ENCODE measurements around the gene POLR2L. TPM values are rescaled to one million over a fixed set of nuclear protein-coding genes. Genes with fewer than 3 reads are reported as not detected.

POLR2L gene
- polyA plus RNA-seq, 1 of the 3 experiments (the other 2 are of a cell fraction) = 540 TPM

DNA sequence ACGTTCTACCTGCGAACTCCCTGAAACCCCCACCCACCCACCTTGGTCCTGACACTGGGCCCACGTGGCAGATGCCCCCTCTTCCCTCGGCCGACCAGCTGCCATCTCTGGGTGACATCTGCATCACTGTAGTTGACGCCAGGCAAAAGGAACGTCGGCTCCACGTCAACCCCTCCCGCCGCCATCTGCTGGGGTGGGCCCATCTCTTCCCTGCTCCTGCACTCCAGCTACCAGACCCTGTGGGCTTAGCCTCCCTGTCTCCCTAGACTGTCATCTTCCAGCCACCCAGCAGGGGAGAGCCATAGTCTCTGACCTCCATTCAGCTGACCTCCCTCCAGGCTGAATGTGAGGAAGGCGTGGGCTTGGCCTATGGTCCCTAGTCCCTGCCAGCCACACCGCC lies 46.9 kb upstream of the POLR2L start:
- no peaks in the 10 kb centered on the region for H3K27me3 ChIP-seq (ENCODE audit: insufficient read depth)
- no peak overlapping the region for H3K9ac ChIP-seq
- H2AFZ ChIP-seq (ENCODE audit: low read depth) = no peak overlapping the region
- peaks cover 0 to 7% of the 10 kb centered on the region in 2 experiments for H3K36me3 ChIP-seq (replicated peaks in 1 of 2; ENCODE audit: control insufficient read depth in 1 of 2, insufficient read depth in 2 of 2, low read length in 1 of 2)
- no peaks in the 10 kb centered on the region for H3K79me2 ChIP-seq (ENCODE audit: insufficient read depth)
- H3K9me2 ChIP-seq = no peaks in the 10 kb centered on the region
- TF ChIP-seq JUND (IDR thresholded peaks at IDR 0.05) = no peak
- no peak for TF ChIP-seq RXRA (IDR thresholded peaks at IDR 0.05; ENCODE audit: borderline replicate concordance, low read depth)
- no peak for TF ChIP-seq TAF1 (IDR thresholded peaks at IDR 0.05; ENCODE audit: borderline replicate concordance, low read depth, low read length)
- TF ChIP-seq, protein P1, sequence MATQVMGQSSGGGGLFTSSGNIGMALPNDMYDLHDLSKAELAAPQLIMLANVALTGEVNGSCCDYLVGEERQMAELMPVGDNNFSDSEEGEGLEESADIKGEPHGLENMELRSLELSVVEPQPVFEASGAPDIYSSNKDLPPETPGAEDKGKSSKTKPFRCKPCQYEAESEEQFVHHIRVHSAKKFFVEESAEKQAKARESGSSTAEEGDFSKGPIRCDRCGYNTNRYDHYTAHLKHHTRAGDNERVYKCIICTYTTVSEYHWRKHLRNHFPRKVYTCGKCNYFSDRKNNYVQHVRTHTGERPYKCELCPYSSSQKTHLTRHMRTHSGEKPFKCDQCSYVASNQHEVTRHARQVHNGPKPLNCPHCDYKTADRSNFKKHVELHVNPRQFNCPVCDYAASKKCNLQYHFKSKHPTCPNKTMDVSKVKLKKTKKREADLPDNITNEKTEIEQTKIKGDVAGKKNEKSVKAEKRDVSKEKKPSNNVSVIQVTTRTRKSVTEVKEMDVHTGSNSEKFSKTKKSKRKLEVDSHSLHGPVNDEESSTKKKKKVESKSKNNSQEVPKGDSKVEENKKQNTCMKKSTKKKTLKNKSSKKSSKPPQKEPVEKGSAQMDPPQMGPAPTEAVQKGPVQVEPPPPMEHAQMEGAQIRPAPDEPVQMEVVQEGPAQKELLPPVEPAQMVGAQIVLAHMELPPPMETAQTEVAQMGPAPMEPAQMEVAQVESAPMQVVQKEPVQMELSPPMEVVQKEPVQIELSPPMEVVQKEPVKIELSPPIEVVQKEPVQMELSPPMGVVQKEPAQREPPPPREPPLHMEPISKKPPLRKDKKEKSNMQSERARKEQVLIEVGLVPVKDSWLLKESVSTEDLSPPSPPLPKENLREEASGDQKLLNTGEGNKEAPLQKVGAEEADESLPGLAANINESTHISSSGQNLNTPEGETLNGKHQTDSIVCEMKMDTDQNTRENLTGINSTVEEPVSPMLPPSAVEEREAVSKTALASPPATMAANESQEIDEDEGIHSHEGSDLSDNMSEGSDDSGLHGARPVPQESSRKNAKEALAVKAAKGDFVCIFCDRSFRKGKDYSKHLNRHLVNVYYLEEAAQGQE (IDR thresholded peaks at IDR 0.05; ENCODE audit: low read depth, low read length) = no peak
- TF ChIP-seq ELF1 (IDR thresholded peaks at IDR 0.05) = no peak
- no peak for TF ChIP-seq GATA2 (CRISPR knock-in tag; IDR thresholded peaks at IDR 0.05)
- TF ChIP-seq NRF1 (IDR thresholded peaks at IDR 0.05; ENCODE audit: low read depth, low read length) = no peak
- no peak for TF ChIP-seq MEF2A (IDR thresholded peaks at IDR 0.05; ENCODE audit: borderline replicate concordance, low read depth)
- no peak for TF ChIP-seq FOXJ3 (CRISPR knock-in tag; IDR thresholded peaks at IDR 0.05)
- TF ChIP-seq, protein P2, sequence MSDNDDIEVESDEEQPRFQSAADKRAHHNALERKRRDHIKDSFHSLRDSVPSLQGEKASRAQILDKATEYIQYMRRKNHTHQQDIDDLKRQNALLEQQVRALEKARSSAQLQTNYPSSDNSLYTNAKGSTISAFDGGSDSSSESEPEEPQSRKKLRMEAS (IDR thresholded peaks at IDR 0.05; ENCODE audit: low read depth) = no peak
- no peak for TF ChIP-seq RAD21 (IDR thresholded peaks at IDR 0.05; ENCODE audit: low read length)
- no peaks in the 10 kb centered on the region for H3F3A ChIP-seq (replicated peaks; ENCODE audit: insufficient read depth)
- no peaks in the 10 kb centered on the region for H3K9me3 ChIP-seq
- ChIA-PET POLR2A (interaction anchor here (0.6 kb wide), 1 partner anchor 504 kb away, joined by 3 read pairs; no protein-coding TSS in a partner anchor), CTCF (interaction anchor here (0.7 to 1.8 kb wide), 3 partner anchors 38 to 56 kb away, joined by 3 to 5 read pairs (median 3); partner anchors contain the start of gene CD151)
- peaks cover 0 to 24% of the 10 kb centered on the region in 2 experiments; a peak in 1 of 4 replicates for H3K4me1 ChIP-seq (ENCODE audit: control insufficient read depth in 1 of 2, insufficient read depth in 2 of 2, low read depth in 1 of 2, low read length in 1 of 2)
- no peak overlapping the region for H3K27ac ChIP-seq (ENCODE audit: low read depth in 2 of 2, low read length in 1 of 2)
- H4K20me1 ChIP-seq (ENCODE audit: insufficient read depth) = no peaks in the 10 kb centered on the region
- H3K4me3 ChIP-seq (ENCODE audit: low read depth in 2 of 2, low read length in 1 of 2) = no peak overlapping the region
- no peak overlapping the region for H3K4me2 ChIP-seq
- no peak for DNase-seq
- WGBS (ENCODE audit: low lambda C conversion rate) = 91% methylated on average over 11 of the region's 13 CpGs

DNA sequence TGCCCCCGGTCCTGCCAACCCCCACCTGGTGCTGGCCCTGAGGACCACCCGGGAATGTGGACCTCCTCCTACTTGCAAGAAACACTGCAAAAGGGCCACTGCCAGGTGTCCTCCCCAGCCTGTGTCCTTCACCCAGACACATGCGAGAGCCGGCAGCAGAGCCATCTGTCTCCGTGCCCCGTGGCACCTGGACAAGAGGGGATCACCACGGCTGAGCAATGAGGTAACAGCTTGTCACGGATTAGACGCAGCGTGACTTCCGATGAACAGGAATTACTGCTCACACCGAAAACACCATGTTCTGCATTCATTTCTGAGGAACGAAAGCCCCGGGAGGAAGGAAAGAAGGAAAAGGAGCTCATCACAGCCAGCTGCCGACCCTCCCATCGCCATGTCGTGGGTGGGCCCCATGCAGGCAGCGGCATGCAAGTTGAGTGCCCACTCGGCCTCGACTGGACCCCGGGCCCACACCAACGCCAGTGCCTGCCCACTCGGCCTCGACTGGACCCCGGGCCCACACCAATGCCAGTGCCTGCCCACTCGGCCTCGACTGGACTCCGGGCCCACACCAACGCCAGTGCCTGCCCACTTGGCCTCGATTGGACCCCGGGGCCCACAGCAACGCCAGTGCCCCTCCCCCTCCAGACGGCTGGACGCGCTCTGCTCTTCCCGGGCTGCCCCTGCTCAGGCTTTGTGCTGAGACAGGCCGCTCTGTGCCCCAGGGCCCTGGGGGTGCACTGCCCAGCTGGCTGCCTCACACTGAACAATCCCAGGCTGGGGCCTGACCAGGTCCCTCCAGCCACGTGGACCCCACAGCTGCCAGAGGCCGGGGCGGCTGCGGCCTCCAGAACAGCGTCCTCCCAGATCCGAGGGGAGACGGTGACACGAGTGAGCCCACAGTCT lies 46.2 kb upstream of the POLR2L start:
- H3K27me3 ChIP-seq (ENCODE audit: insufficient read depth) = no peaks in the 10 kb centered on the region
- no peaks in the 10 kb centered on the region for H3F3A ChIP-seq (replicated peaks; ENCODE audit: insufficient read depth)
- no peak overlapping the region for H3K4me2 ChIP-seq
- H3K27ac ChIP-seq (ENCODE audit: low read depth in 2 of 2, low read length in 1 of 2) = no peak overlapping the region
- DNase-seq = no peak
- no peak for TF ChIP-seq GATA2 (CRISPR knock-in tag; IDR thresholded peaks at IDR 0.05)
- TF ChIP-seq TCF12 (IDR thresholded peaks at IDR 0.05) = no peak
- no peak overlapping the region for H3K4me3 ChIP-seq (ENCODE audit: low read depth in 2 of 2, low read length in 1 of 2)
- H3K4me1 ChIP-seq (ENCODE audit: control insufficient read depth in 1 of 2, insufficient read depth in 2 of 2, low read depth in 1 of 2, low read length in 1 of 2) = peaks cover 0 to 24% of the 10 kb centered on the region in 2 experiments; a peak in 1 of 4 replicates
- H2AFZ ChIP-seq (ENCODE audit: low read depth) = no peak overlapping the region
- ChIA-PET CTCF (interaction anchor here (0.7 to 1.8 kb wide), 3 partner anchors 37 to 56 kb away, joined by 3 to 5 read pairs (median 3); partner anchors contain the start of gene CD151), POLR2A (interaction anchor here (0.6 kb wide), 1 partner anchor 504 kb away, joined by 3 read pairs; no protein-coding TSS in a partner anchor)
- 83% methylated on average over 30 of the region's 45 CpGs for WGBS (ENCODE audit: low lambda C conversion rate)
- no peaks in the 10 kb centered on the region for H3K9me2 ChIP-seq
- H4K20me1 ChIP-seq (ENCODE audit: insufficient read depth) = no peaks in the 10 kb centered on the region
- no peaks in the 10 kb centered on the region for H3K79me2 ChIP-seq (ENCODE audit: insufficient read depth)
- H3K9me3 ChIP-seq = no peaks in the 10 kb centered on the region
- H3K9ac ChIP-seq = no peak overlapping the region
- peaks cover 0 to 7% of the 10 kb centered on the region in 2 experiments for H3K36me3 ChIP-seq (replicated peaks in 1 of 2; ENCODE audit: control insufficient read depth in 1 of 2, insufficient read depth in 2 of 2, low read length in 1 of 2)

Data from SK-N-SH (cell line).